ENCODE data around the gene SLC24A3.

- TF ChIP-seq, protein P1, sequence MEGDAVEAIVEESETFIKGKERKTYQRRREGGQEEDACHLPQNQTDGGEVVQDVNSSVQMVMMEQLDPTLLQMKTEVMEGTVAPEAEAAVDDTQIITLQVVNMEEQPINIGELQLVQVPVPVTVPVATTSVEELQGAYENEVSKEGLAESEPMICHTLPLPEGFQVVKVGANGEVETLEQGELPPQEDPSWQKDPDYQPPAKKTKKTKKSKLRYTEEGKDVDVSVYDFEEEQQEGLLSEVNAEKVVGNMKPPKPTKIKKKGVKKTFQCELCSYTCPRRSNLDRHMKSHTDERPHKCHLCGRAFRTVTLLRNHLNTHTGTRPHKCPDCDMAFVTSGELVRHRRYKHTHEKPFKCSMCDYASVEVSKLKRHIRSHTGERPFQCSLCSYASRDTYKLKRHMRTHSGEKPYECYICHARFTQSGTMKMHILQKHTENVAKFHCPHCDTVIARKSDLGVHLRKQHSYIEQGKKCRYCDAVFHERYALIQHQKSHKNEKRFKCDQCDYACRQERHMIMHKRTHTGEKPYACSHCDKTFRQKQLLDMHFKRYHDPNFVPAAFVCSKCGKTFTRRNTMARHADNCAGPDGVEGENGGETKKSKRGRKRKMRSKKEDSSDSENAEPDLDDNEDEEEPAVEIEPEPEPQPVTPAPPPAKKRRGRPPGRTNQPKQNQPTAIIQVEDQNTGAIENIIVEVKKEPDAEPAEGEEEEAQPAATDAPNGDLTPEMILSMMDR (conservative IDR thresholded peaks at IDR 0.05; ENCODE audit: low read depth, low read length), result no peak
- TF ChIP-seq EZH2 (IDR thresholded peaks at IDR 0.05; ENCODE audit: borderline replicate concordance, low read depth, low read length, poor library complexity, severe bottlenecking), result no peak
These were observed 42.5 kb downstream of the SLC24A3 start for GRCh38 chr20:19254956-19255355.
